Lung (tissue), 12 donors: ENCODE results near the gene G6PC2. TPM values are rescaled to one million over a fixed set of nuclear protein-coding genes. Genes with fewer than 3 reads are reported as not detected.

Experiments
- ATAC-seq: fragments of 200-7000 bp; cut with Tn5 transposase; one replicate; pipeline ENCODE4 v1.9.1; 2020; ENCODE audit warnings: moderate number of reproducible peaks; ENCODE audit not compliant: insufficient read depth, low FRiP score
- DNase-seq, 3 donors: peaks; one replicate each; pipeline ENCODE4 v3.0.0-alpha.2; 2013 to 2017
- H3K27ac ChIP-seq, 2 donors: one replicate each; pipeline ENCODE4 v1.5.1; 2013; ENCODE audit warnings: mild to moderate bottlenecking in 2 of 2, moderate library complexity in 2 of 2, control low read depth in 1 of 2, inconsistent platforms in 1 of 2, low read depth in 1 of 2, low read length in 1 of 2
- H3K27me3 ChIP-seq, 3 donors: one replicate each; pipeline ENCODE4 v1.5.1; 2013; ENCODE audit warnings: low read length in 2 of 3; ENCODE audit not compliant: control insufficient read depth in 3 of 3, insufficient read depth in 3 of 3
- H3K36me3 ChIP-seq, 4 donors: one replicate each; pipeline ENCODE4 v1.5.1; 2013; ENCODE audit warnings: low read length in 4 of 4, mild to moderate bottlenecking in 1 of 4, moderate library complexity in 1 of 4; ENCODE audit not compliant: control insufficient read depth in 4 of 4, insufficient read depth in 4 of 4
- H3K4me1 ChIP-seq, 5 donors: one replicate each; pipeline ENCODE4 v1.5.1; 2013; ENCODE audit warnings: low read length in 5 of 5, mild to moderate bottlenecking in 2 of 5, moderate library complexity in 1 of 5; ENCODE audit not compliant: control insufficient read depth in 5 of 5, insufficient read depth in 5 of 5
- H3K4me3 ChIP-seq: one replicate; pipeline ENCODE4 v1.5.1; 2013; ENCODE audit warnings: mild to moderate bottlenecking, control low read depth, moderate library complexity
- H3K9ac ChIP-seq, 2 donors: one replicate each; pipeline ENCODE4 v1.5.1; 2013; ENCODE audit warnings: low read length in 2 of 2, control low read depth in 1 of 2; ENCODE audit not compliant: insufficient read depth in 1 of 2
- H3K9me3 ChIP-seq, 4 donors: one replicate each; pipeline ENCODE4 v1.5.1; 2013; ENCODE audit warnings: low read length in 3 of 4, mild to moderate bottlenecking in 1 of 4, moderate library complexity in 1 of 4; ENCODE audit not compliant: control insufficient read depth in 4 of 4, insufficient read depth in 3 of 4
- CTCF ChIP-seq: IDR thresholded peaks from 2 replicates; pipeline ENCODE4 v1.5.1; 2012; ENCODE audit warnings: mild to moderate bottlenecking; ENCODE audit errors: control extremely low read depth, extremely low read depth
- WGBS, 2 donors: extraction: QIAGEN DNeasy Blood & Tissue Kit; methylation state at CpG; one replicate each; pipeline ENCODE4 v1.1.7; 2013; 5-methylcytosine and 5-hydroxymethylcytosine counted together
- polyA plus RNA-seq, 2 donors: library from polyadenylated mRNA; stranded (reverse); fragments of 200-250 nt; gene quantifications; one replicate each; pipeline ENCODE4 v1.2.1, GENCODE V29; 2013
- total RNA-seq, 2 donors: library from RNA; depleted of rRNA in 1 of 2; stranded (reverse); fragments of >200 nt in 1 of 2; gene quantifications; one replicate each; pipeline ENCODE4 v1.2.1, GENCODE V29; 2014 to 2021
- donor health status: control.
- donor health status: control.
- donor health status: Bipolar disorder and iron deficiency.
- donor health status: healthy.
- donor health status: DM: yes; HTN: yes; CAD: no.

Gene G6PC2
- total and polyA plus RNA-seq, 4 donors = 0.01 to 0.37 (median 0.08) TPM; not detected in 1

GRCh38 chr2:168955321-168955720, 54.2 kb downstream of the G6PC2 start:
- Histone ChIP-seq H3K9ac (no peak overlapping the region), H3K9me3 (no peaks in the 10 kb centered on the region), H3K27me3 (no peaks in the 10 kb centered on the region), H3K36me3 (no peaks in the 10 kb centered on the region), H3K27ac (no peak overlapping the region), H3K4me3 (no peak overlapping the region), H3K4me1 (no peaks in the 10 kb centered on the region)
- DNase-seq = no peak
- no peak for ATAC-seq
- WGBS, 2 donors = 92 to 93% methylated on average over 4 of the region's 4 CpGs
- no peak for TF ChIP-seq CTCF

GRCh38 chr2:168956392-168956791, 55.3 kb downstream of the G6PC2 start:
- H3K4me1 ChIP-seq = no peaks in the 10 kb centered on the region
- no peaks in the 10 kb centered on the region for H3K9me3 ChIP-seq
- 88 to 93% methylated on average over 2 of the region's 2 CpGs for WGBS, 2 donors
- TF ChIP-seq CTCF = no peak
- H3K4me3 ChIP-seq = no peak overlapping the region
- ATAC-seq = no peak
- no peaks in the 10 kb centered on the region for H3K36me3 ChIP-seq
- no peak for DNase-seq
- H3K9ac ChIP-seq = no peak overlapping the region
- no peak overlapping the region for H3K27ac ChIP-seq
- H3K27me3 ChIP-seq = no peaks in the 10 kb centered on the region

Other genes starting within 250 kb of the G6PC2 start
- gene NOSTRIN, start 98.7 kb upstream of the G6PC2 start, total RNA-seq = 10 to 100 TPM; 29.2 to 57.5 TPM
- 10 to 100 TPM; 15.5 to 38.1 TPM for gene NOSTRIN, start 98.7 kb upstream of the G6PC2 start, polyA plus RNA-seq
- gene SPC25, start 10.9 kb upstream of the G6PC2 start, total RNA-seq = 1 to 10 TPM in 1 of 2 donors, under 1 TPM in 1; 0.67 to 2.1 TPM
- 1 to 10 TPM in 1 of 2 donors, under 1 TPM in 1; 0.77 to 1.8 TPM for gene SPC25, start 10.9 kb upstream of the G6PC2 start, polyA plus RNA-seq
- under 1 TPM; 0.15 to 0.37 TPM for gene ABCB11, start 130.0 kb downstream of the G6PC2 start, total RNA-seq
- gene ABCB11, start 130.0 kb downstream of the G6PC2 start, polyA plus RNA-seq = under 1 TPM; 0.02 TPM
- 1 to 10 TPM; 1.5 to 6.5 TPM for gene DHRS9, start 168.3 kb downstream of the G6PC2 start, total RNA-seq
- 10 to 100 TPM in 1 of 2 donors, 1 to 10 TPM in 1; 1.5 to 17.2 TPM for gene DHRS9, start 168.3 kb downstream of the G6PC2 start, polyA plus RNA-seq